ENCODE measurements around the gene TUBB.
A peak's percentile ranks its signal among the peaks of the same experiment; 100 is the strongest.
"Not testable (repeated sequence)": the region's sequence is repeated elsewhere in the genome, so short reads cannot be mapped to it uniquely, and the experiment has no call there.

The TUBB gene

GRCh38 chr6:30687659-30688431, 32.3 kb upstream of the TUBB start:
- DNase-seq: no peak

GRCh38 chr6:30688569-30688968, 31.6 kb upstream of the TUBB start:
- no peak for DNase-seq

- no peak for DNase-seq
Measured at GRCh38 chr6:30689022-30689865, 30.9 kb upstream of the TUBB start.

GRCh38 chr6:30689985-30690384, 30.2 kb upstream of the TUBB start:
- DNase-seq: no peak

GRCh38 chr6:30690403-30691207, 29.5 kb upstream of the TUBB start, which contains the start of gene NRM:
TSS of gene NRM (minus strand) at chr6:30690984. CDS start at chr6:30690974, 10 bp downstream.
- peak; percentile 85 for DNase-seq

GRCh38 chr6:30691208-30691847, 28.8 kb upstream of the TUBB start:
- no peak for DNase-seq

- DNase-seq: no peak
Measured at GRCh38 chr6:30696432-30696831, 23.7 kb upstream of the TUBB start.

- no peak for DNase-seq
Measured at GRCh38 chr6:30700340-30700739, 19.8 kb upstream of the TUBB start.

- DNase-seq: no peak
Measured at GRCh38 chr6:30703011-30703410, 17.1 kb upstream of the TUBB start.

- no peak for DNase-seq
Measured at GRCh38 chr6:30703821-30704220, 16.3 kb upstream of the TUBB start.

GRCh38 chr6:30705620-30706019, 14.5 kb upstream of the TUBB start:
- no peak for DNase-seq

GRCh38 chr6:30707281-30707850, 12.8 kb upstream of the TUBB start:
- DNase-seq: peak; percentile 90

GRCh38 chr6:30709101-30709868, 10.9 kb upstream of the TUBB start:
- no peak for DNase-seq

- no peak for DNase-seq
Measured at GRCh38 chr6:30711758-30712380, 8.3 kb upstream of the TUBB start.

- no peak for DNase-seq
Measured at GRCh38 chr6:30712441-30712945, 7.7 kb upstream of the TUBB start.

- no peak for DNase-seq
Measured at GRCh38 chr6:30714263-30714662, 5.9 kb upstream of the TUBB start.

GRCh38 chr6:30716879-30717128, 3.3 kb upstream of the TUBB start:
- DNase-seq: no peak

GRCh38 chr6:30717129-30717844, 2.9 kb upstream of the TUBB start, which contains the start of gene MDC1:
TSS of gene MDC1 (minus strand) at chr6:30717281. CDS start at chr6:30715175, 2,106 bp downstream.
- peak; percentile 100 for DNase-seq

GRCh38 chr6:30717845-30718720, 2.1 kb upstream of the TUBB start:
- DNase-seq: not testable (repeated sequence)

All from NCI-H2029 (cell line).